SHP77 (cell line): ENCODE data around the gene SRRM4.
"Not testable (repeated sequence)": the region's sequence is repeated elsewhere in the genome, so short reads cannot be mapped to it uniquely, and the experiment has no call there.

Source experiments
- DNase-seq, 2 experiments: peaks; one replicate each; lab custom pipeline; 2025; lab: John Stamatoyannopoulos, UW

Gene SRRM4

DNA sequence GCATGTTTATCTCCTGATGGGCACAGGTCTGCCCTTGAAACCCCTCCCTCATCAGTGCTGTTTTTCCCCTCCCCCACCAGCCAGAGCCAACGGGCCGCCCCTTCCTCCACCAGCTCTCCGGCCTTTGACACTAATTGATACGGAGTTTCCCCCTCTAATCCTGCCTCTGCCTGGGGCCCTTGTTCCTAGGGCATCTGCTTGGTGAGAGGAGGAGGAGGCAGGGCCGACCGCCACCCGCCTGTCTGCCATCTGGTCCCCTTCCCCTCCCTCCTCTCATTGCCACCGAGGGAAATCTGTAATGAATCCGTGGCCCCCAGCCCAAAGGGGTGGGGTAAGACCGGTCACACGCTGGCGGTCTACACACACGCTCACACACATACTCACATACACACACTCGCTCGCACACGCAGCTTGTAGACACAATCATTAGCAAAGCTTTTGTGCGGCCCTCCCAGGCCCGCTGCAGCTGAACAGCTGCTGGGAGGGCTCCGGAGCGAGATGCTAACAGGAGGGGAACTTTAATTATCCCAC lies 27.4 kb downstream of the SRRM4 start:
- DNase-seq = peak; percentile 69 to 77

DNA sequence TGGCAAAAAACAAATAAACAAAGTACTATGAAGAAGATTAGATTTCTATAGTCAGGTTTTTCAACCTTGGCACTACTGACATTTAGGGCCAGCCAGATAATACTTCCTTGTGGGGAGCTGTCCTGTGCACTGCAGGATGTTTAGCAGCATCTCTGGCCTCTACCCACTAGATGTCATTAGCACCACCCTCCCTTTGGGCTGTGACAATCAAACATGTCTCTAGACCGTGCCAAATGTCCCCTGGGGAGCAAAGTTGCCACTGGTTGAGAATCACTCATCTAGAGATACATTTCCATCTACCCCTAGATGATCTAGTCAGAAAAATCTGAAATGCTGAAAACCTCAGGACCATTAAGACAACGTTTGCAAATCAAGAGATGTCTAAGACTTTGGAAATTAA lies 29.9 kb downstream of the SRRM4 start:
- no peak for DNase-seq

DNA sequence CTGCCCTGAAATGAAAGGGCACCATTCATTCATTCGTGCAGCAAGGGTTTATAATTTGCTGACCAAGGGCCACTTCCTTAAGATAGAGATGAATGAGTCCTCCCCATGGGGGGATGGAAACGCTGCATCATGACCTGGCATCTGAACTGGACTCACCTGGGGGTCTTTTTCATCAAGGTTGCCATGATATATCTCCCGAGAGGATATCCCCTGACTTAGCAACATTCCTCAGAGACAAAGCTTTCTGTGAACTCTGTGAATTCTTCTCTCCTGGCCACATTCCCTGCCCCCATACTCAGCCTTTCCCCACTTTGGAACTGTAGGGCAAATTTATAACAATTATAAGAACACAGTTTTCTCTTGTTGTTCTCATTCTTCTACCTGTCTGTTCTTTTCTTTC lies 30.8 kb downstream of the SRRM4 start:
- DNase-seq = no peak

DNA sequence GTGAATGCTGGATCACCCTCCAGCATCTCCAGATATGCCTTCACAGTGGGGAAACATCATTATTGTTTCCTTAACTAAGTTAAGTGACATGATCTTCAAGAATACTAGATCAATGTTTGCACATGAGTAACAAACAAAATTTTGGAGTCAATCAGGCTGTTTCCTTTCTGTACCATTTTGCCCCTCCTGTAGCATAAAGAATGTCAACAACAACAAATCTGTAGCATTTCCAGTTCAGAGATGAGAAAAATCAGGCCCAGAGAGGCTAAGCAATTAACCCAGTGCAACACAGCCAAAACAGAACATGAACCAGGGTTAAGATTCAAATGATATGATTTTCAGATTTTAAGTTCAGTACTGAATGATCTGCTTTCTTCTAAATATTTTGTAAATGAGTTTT lies 31.7 kb downstream of the SRRM4 start:
- DNase-seq = no peak

DNA sequence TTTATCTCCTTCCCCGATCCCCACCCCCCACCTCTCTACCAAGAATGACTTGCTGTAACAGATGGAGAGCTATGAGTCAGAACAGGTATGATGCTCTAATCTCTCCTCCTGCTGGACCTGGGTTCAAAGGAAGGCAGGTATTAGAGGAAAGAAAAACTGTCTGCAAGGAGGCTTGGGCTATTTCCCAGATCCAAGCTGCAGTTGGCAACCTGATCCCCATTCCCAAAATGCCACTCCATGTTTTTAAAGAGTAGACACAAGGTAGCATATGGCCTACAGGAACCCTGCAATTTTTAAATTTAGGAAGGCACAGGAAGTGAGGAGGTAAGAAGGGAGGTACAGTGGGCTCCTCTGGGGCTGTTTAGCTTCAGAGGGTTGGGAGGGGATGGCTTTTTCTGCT lies 33.0 kb downstream of the SRRM4 start:
- DNase-seq = no peak

DNA sequence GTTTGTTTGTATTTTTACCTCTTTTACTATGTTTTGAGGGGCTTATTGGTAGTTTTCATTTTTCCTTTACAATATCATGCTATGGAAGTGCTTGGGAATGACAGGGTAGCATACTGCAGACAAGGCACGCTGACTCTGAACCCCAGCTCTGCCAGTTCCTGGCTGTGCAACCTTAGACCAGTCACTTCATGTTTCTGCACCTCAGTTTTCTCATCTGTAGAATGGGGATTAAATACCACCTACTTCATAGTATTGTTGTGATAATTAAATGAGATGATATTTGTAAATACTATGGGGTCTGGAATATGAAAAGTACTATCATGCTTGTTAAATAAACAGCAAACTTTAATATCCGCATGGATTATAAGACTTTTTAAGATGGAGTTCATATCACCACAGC lies 35.4 kb downstream of the SRRM4 start:
- DNase-seq = no peak

DNA sequence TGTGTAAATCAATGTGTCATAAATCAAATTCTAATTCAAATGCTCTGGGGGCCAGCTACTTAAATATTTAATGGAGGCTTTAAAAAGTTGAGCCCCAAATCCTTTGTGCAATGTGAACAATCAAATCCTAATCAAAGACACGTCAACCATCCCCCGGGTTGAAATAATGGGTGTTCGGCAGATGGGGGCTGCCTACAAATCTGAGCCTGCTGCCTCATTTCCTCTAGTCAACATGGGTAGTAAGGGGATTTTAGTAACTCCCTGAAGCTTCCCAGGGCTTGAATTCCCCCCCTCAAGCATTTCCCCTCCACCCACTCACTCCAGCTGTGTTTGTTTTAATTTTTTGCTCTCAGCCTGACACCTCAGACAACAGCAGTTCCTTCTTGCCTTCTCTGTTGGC lies 37.8 kb downstream of the SRRM4 start:
- DNase-seq = peak; percentile 34 to 39

DNA sequence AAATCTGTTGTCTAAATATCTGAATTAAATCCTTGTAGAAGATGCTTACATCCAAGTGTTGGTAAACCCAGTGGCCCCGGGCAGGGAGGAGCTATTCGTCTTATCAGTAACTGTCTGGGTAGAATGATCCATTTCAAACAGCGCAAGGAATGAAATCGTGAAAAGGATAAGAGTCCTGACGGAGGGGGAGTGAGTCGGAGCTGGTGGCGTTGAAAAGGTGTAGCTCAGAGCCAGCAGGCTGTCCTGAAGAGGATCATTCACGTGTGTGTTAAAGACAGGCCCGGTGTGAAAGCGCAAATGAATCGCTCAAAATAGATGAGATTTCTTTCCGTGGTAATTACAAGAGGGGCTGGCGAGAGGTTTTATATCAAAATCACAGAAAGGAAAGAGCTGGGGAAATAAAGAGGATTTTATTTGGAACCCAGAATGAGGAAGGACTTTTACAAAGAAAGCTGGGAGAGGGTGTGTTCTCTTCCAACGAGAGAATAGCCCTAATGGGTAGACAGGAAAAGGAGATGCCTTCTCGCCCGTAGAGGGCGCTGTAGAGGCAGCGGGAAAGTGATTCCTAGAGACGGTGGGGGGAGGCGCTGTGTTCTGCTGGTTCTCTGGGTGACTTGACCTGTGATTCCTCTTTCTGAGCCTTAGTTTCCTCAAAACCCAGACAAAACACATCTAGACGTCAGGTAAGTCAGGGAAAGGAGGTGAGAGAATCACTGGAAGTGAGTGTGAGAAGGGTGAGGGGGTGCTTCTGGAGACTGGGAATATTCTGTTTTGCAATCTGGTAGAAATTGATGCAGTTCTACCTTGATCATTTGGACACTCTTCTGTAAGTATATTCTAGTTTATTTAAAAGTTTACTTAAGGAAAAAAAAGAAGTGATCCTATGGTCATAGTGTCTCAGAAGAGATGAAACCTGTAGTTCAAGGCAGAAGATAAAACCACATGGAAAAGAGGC lies 39.3 kb downstream of the SRRM4 start:
- DNase-seq = peak; percentile 24 to 28

DNA sequence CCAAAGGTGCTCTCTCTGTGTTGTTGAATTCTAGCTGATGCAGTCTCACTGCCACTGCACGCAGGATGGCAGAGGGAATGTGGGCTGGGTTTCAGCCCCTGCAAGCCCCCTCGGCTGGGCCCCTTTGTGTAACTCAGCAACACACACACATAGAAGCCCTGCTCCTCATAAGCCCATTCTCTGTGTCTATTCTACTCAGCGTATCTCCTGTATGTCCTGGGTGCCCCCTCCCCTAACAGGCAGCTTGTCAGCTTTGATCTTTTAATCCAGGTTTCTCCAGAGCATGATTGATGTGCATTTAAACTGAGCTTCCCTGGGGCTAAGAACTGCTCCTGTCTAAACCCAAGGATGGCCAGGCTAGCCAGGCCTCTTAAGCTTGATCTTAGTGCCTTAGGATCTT lies 43.0 kb downstream of the SRRM4 start:
- DNase-seq = no peak

DNA sequence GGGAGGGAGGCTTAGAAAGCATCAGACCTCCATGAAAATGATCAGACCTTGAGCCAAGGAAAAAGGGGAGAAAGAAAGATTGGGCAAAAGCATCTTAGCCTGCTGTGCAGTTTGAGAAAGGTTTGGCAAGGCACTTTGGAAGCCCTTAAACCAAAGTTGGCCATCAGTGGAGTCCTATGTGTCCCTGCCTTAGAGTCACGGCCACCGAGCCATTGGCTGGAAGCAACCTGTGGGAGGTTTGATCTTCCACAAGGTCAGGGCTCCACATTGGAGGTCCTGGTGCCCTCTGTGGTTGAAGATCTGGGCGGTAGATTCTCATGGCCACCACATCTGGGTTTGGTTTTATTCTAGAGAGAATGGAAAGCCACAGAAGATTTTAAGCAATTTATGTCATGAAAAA lies 44.4 kb downstream of the SRRM4 start:
- DNase-seq = no peak

DNA sequence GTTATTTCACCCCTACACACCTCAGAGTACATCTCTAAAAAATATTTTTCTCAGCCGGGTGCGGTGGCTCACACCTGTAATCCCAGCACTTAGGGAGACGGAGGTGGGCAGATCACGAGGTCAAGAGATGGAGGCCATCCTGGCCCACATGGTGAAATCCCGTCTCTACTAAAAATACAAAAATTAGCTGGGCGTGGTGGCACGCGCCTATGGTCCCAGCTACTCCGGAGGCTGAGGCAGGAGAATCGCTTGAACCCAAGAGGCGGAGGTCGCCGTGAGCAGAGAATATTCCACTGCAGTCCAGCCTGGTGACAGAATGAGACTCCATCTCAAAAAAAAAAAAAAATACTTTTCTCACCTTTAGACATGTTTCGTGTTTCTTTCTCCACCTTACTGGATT lies 52.0 kb downstream of the SRRM4 start:
- DNase-seq = not testable (repeated sequence)

DNA sequence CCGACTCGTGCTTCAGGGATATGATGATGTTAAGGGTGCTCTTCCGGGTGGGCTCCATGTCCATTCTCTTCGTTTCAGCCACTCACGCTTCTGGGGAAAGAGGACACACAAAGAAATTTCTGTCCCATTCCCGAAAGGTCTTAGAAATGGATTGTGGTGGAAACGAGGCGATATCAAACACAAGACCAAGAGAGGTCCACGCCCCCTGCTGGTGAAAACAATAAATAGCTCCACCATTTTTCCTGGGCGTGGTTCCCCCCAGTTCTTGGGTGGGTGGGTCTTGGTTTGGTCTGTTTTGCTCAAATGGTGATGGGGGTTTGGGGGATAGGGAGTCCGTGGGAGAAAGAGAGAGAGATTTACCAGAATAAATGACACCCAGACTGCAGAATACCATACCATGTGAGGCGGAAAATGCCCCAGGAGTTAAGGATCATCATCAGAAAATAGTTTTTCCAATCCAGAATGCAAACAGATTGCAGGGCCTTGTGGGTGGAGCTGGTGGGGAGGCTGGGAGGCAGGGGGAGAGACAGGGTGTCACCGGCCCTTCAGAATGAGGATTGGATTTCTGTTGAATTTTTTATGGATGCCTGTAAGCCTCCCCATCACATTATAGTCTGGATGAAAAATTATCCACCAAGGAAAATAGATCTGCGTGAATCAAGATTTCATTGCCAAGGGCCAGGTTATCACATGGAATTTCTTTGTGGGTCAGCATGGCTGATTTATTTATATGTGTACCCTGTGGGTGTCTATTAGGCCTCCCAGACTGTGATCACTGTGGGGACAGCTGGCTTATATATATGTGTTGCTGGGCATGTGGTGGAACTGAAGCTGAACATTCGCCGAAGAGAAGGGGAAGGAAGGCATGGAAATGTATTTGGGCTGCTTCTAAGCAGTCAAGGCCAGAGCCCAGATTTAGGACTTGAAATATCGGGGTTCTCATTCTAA lies 55.8 kb downstream of the SRRM4 start:
- DNase-seq = peak; percentile 29 to 37

DNA sequence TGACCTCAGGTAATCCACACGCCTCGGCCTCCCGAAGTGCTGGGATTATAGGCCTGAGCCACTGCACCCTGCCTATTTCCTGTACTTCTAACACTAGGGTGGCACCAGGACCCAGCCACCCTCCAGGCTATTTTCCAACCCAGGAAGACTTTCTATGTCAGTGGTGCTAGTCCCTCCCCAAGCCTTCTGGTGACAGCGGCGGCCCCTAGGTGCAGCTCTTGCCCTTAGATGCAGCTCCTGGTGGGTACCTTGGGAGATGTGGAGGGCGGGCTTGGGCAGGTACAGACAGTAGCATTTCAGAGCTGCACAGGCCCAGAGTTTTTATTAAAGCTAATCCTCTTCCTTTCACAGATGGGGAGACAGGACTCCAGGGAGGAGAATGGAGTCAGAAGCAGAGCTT lies 62.8 kb downstream of the SRRM4 start:
- DNase-seq = no peak

DNA sequence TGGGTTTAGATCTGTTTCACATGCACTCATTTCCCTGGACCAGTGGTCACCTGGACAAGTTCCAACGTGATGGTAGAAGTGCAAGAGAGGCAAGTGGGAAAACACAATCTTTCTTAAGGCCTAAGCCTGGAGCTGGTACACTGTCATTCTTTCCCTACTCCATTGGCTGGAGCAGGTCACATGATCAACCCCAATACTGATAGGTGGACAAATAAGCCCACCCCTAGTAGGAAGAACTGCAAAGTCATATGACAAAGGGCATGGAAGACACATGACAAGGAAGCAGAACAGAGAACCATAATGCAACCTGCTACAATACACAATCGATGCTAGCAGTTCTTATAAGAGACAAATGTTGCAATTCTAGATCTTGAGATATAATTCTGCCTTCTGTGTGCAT lies 66.3 kb downstream of the SRRM4 start:
- no peak for DNase-seq

DNA sequence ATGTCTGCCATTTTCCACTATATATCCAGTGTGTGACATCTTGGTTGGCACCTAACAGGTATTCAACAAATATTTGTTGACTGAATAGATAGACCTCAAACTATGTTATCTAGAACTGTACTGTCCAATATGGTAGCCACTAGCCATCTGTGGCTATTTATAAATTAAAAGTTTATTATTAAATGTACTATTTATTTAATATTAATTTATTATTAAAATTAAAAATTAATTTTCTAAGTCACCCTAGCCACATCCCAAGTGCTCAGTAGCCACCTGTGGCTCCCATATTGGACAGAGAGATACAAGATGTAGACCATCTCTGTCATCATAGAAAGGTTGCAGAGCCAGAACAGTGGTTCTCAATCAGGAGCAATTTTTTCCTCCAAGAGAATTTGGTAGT lies 69.3 kb downstream of the SRRM4 start:
- no peak for DNase-seq

DNA sequence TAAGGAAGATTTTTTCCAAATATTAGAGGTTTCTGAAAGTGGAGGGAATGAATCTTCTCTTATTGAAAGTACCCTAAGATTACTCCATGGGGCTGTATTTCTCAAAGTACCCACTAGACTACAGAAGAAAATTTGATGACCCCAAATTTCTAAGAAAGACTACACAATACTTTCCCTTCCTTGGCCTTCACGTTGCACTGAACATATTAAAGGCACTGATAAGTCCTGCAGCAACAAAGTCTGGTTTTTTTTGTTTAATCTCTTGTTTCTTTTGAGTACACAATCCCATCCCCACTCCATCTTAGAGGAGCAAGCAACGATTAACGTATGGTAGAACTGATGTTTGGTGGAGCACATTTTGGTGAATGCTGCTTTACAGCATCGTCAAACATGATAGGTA lies 70.1 kb downstream of the SRRM4 start:
- DNase-seq = no peak

DNA sequence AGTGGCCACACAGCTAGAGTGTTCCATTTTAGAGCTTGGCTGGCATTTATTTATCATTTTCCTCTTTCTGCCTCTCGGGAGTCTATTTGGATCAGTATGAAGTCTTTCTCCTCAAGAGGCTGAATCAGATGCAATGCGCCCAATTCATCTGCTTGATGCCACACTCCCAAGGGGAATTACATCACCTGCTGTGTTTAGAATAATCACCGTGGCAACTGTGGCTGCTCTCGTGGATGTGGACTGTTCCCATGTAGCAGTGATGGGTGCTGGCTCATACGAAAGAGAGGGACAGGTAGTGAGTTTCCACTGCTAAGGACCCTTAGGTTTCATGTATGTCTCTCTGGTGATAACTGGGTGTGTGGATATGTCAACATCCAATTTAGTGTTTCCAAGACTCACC lies 70.7 kb downstream of the SRRM4 start:
- DNase-seq = no peak

DNA sequence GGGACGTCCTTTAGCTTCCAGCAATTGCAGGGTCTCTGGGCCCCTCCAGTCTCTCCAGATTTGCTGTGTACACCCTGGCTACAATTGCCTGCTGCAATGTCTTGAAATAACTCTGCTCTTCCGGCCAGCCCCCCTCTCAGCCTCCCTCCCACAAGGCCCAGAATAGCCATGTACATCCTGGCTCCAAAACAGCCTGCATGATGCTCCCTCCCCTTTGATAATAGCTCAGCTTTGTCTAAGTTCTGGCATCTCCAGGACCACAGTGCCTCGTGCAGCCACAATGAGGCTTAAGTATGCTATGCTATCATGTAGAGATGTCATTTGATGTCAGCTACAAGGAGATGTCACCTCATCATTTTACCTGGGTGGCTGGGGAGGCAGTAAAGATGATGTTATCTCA lies 74.6 kb downstream of the SRRM4 start:
- no peak for DNase-seq

DNA sequence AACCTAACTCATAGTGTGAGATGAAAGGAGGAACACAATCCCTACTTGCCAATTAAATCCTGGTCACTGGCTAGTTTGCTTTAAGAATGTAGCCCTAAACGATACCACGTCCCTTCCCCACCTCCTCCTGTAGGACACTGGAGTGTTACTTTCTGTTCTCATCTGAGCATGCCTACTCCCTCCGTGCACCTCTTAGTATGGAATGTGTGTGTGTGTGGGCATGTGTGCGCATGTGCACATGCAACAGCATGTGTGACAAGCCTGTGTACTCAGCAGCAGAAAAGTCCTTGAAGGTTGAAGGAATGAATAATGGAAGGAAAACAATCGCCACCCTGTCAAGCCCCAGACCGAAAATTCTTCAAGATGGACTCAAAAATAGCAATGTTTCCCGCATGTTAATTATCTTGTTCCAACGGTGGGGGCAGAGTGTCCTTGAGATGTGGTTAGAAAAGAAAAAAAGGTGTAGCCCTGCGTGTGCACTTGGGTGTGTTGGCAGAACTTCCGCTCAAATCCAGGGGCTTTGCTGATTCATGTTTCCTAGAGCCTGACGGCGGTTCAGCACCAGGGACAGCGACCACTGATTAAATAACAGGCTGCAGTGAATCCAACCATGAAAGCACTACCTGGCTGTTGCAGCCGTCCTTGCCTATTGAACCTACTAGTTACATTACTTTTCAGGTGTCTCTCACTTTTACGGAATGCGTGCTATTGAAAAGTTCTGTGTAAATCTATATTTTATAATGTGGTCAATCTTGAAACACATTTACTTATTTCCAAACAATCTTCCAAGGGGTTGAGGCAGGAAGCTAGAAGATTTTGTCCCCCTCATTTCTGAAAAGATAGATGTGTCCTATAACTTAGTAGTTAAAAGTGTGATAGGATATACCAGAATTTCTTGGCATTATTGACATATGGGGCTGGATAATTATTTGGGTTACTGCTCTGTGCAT lies 79.8 kb downstream of the SRRM4 start:
- DNase-seq = peak in 1 of 2 experiments; percentile 31

DNA sequence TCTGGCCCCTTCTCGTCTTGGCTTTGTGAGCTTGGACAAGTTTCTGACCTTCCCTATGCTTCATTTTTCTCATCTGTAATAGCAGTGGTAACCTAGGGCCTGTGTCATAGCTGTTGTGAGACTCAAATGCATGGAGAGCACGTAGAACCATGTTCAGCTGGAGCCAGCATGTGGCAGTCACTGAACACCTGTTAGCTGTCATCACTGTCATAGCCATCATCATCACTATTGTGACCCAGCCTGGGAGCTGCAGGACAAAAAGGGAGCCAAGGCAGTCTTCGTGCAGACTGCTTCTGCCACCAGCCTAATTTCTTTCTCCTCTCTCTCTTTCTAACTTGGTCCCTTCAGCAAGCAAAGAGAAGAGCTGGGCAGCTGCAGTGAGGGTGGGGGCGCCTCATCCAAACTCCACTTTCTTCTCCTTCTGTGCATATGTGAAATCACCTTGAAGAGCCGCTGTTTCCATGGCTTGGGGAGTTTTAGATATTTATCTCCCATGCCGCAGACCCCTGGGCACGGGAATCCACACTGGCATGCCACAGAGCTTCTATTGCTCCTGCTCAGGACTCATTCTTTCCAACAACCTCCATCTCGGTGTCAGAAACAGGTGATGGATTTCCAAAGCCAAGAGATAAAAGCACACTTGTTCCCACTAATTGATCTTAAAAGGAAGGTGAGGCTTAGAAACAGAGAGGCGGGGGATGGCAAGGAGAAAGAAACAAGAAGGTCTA lies 87.0 kb downstream of the SRRM4 start:
- DNase-seq = peak; percentile 48 to 49

DNA sequence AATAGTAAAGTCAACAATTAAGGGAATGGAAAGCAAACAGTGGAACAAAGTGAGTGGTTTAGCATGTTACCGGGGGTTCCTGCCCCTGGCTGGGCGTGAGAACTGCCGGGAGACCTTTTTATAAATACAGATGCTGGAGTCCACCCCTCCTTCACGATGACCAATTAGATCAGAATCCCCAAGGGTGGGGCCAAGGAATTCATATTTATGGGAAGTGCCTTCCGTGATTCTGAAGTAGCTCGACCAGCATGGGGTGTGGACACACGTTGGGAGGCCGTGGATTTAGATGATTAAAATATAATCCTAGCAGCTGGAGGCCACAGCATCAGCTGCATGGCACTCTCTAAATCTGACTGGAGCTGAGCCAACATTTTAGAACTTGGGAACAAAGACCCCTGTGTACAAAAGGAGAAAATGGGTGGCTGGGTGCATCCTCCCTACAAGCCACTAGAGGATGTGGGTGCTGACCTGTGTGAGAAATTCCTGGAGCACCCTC lies 87.9 kb downstream of the SRRM4 start:
- DNase-seq = peak; percentile 24 to 59
